T-helper 1 cell treated with Interleukin-12 subunit alpha and Interleukin-12 subunit beta and Interleukin-4 antibody, amounts not matched to agents 30 ng/mL and 1 ng/mL, for 36 hours (primary cell): Measurements from ENCODE around the gene PYDC2. TPM values are rescaled to one million over a fixed set of nuclear protein-coding genes. Genes with fewer than 3 reads are reported as not detected.

ENCODE experiments used
- intact Hi-C: fragments of 100-400 bp; cut with micrococcal nuclease; formaldehyde crosslinking; loops from one replicate; pipeline ENCODE4 v1.15.1; 2024
- total RNA-seq: library from RNA; stranded (reverse); gene quantifications from 2 replicates; pipeline ENCODE4 v1.2.3, GENCODE V29; 2022

Gene PYDC2
- total RNA-seq, result not detected in 2 replicates

GRCh38 chr3:191461113-191461595 lies at the start of gene PYDC2:
Gene PYDC2, plus strand, starts transcription at chr3:191461163. Its CDS starts 0 bp downstream, at chr3:191461163.
- intact Hi-C loops, result no loop called here

GRCh38 chr3:191412759-191413158 lies 48.2 kb upstream of the PYDC2 start:
- intact Hi-C loops, result no loop called here

GRCh38 chr3:191414286-191414685 lies 46.7 kb upstream of the PYDC2 start:
- intact Hi-C loops, result no loop called here

- intact Hi-C loops, result no loop called here
Measured at GRCh38 chr3:191414732-191415131, 46.2 kb upstream of the PYDC2 start.

- intact Hi-C loops, result no loop called here
Measured at GRCh38 chr3:191415566-191415965, 45.4 kb upstream of the PYDC2 start.

- intact Hi-C loops, result loop anchor here (1.0 kb wide), 1 partner anchor 1027 kb away; no protein-coding TSS in a partner anchor
Measured at GRCh38 chr3:191417457-191417729, 43.6 kb upstream of the PYDC2 start.

GRCh38 chr3:191420771-191421170 lies 40.2 kb upstream of the PYDC2 start:
- intact Hi-C loops, result no loop called here

- intact Hi-C loops, result no loop called here
Measured at GRCh38 chr3:191424881-191425280, 36.1 kb upstream of the PYDC2 start.

- intact Hi-C loops, result no loop called here
Measured at GRCh38 chr3:191425322-191425734, 35.6 kb upstream of the PYDC2 start.

GRCh38 chr3:191426311-191426710 lies 34.7 kb upstream of the PYDC2 start:
- intact Hi-C loops, result no loop called here

GRCh38 chr3:191428177-191428576 lies 32.8 kb upstream of the PYDC2 start:
- intact Hi-C loops, result no loop called here

- intact Hi-C loops, result no loop called here
Measured at GRCh38 chr3:191430103-191430502, 30.9 kb upstream of the PYDC2 start.

- intact Hi-C loops, result no loop called here
Measured at GRCh38 chr3:191431160-191431822, 29.7 kb upstream of the PYDC2 start.

- intact Hi-C loops, result no loop called here
Measured at GRCh38 chr3:191432162-191432561, 28.8 kb upstream of the PYDC2 start.

GRCh38 chr3:191434024-191434423 lies 26.9 kb upstream of the PYDC2 start:
- intact Hi-C loops, result no loop called here

- intact Hi-C loops, result no loop called here
Measured at GRCh38 chr3:191435981-191436380, 25.0 kb upstream of the PYDC2 start.

- intact Hi-C loops, result no loop called here
Measured at GRCh38 chr3:191438150-191438814, 22.7 kb upstream of the PYDC2 start.

- intact Hi-C loops, result no loop called here
Measured at GRCh38 chr3:191440532-191440931, 20.4 kb upstream of the PYDC2 start.

- intact Hi-C loops, result no loop called here
Measured at GRCh38 chr3:191441687-191442086, 19.3 kb upstream of the PYDC2 start.

GRCh38 chr3:191444569-191444968 lies 16.4 kb upstream of the PYDC2 start:
- intact Hi-C loops, result no loop called here

GRCh38 chr3:191449256-191449655 lies 11.7 kb upstream of the PYDC2 start:
- intact Hi-C loops, result no loop called here

GRCh38 chr3:191455257-191455952 lies 5.6 kb upstream of the PYDC2 start:
- intact Hi-C loops, result no loop called here
